ENCODE measurements around the gene LINGO4.
"Not testable (repeated sequence)": the region's sequence is repeated elsewhere in the genome, so short reads cannot be mapped to it uniquely, and the experiment has no call there.

LINGO4 gene

DNA sequence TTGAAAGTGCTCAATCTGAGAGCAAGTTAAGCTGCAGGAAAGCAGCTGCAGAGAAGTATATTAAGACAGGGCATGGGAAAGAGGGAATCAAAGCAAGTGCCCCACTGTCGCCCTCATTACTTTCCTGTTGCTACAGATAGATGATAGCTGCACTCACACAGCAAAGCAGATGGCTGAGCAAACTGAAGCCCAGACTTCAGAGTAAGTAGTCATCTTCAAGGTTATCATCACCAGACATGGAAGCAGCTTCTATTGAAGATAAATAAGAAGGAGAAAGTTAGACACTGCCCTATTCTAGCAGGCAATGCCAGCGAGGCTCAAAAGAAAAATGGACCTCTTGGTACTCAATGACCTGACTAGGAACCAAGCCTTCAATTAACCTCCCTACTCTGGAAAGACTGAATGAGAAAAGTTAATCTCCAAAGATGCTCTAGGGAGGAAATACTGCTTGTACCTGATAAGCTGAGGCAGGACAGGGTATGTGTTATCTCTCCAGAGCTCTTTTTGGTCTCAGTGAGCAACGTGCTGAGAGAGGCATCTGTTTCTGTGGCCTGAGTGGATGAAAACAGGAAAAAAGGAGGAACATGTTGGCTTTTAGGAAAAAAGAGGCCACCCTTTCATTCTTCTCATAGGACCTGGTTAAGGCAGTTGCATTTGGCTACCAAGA is 30.8 kb downstream of the LINGO4 start:
- ATAC-seq (replicated peaks) = no peak
- Mint-ChIP-seq H3K27me3 (no peaks in the 10 kb centered on the region), H3K9me3 (no peaks in the 10 kb centered on the region), H3K4me1 (no peaks in the 10 kb centered on the region), H3K36me3 (peaks cover 21 to 41% of the 10 kb centered on the region in 2 donors), H3K27ac (no peak overlapping the region), H3K4me3 (no peak overlapping the region)
- no peak for DNase-seq

DNA sequence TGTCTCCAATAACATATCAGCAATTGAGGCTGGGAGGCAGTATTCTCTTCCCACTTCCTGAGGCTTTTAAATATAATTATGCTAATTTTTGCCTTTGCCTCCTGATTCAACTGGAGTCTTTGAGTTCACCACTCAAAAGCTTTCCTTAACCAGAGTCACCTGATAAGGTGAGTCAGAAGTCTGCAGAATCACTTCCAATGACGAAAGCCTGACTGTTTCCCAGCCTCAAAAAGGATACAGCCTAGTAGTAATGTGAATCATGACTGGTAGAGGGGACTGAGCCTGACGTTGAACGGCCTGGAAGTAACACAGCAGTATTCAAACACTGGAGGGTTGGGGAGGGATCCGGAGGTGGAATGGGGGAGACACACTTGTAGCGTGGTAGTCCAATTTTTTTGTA is 31.5 kb downstream of the LINGO4 start:
- Mint-ChIP-seq H3K27ac (no peak overlapping the region), H3K36me3 (peaks cover 17 to 35% of the 10 kb centered on the region in 2 donors), H3K27me3 (no peaks in the 10 kb centered on the region), H3K9me3 (no peaks in the 10 kb centered on the region), H3K4me3 (no peak overlapping the region), H3K4me1 (no peaks in the 10 kb centered on the region)
- ATAC-seq (replicated peaks) (no peak), DNase-seq (no peak)

DNA sequence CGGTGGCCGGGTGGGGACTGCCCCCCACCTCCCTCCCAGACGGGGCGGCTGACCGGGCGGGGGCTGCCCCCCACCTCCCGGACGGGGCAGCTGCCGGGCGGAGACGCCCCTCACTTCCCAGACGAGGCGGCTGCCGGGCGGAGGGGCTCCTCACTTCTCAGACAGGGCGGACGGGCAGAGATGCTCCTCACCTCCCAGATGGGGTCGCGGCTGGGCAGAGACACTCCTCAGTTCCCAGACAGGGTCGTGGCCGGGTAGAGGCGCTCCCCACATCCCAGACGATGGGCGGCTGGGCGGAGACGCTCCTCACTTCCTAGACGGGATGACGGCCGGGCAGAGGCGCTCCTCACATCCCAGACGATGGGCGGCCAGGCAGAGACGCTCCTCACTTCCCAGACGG is 35.9 kb downstream of the LINGO4 start:
- not testable (repeated sequence) for H3K27me3 Mint-ChIP-seq; ATAC-seq (replicated peaks); H3K4me3 Mint-ChIP-seq; H3K9me3 Mint-ChIP-seq; H3K27ac Mint-ChIP-seq; DNase-seq; H3K4me1 Mint-ChIP-seq
- peaks cover 0 to 11% of the 10 kb centered on the region in 2 donors for H3K36me3 Mint-ChIP-seq

DNA sequence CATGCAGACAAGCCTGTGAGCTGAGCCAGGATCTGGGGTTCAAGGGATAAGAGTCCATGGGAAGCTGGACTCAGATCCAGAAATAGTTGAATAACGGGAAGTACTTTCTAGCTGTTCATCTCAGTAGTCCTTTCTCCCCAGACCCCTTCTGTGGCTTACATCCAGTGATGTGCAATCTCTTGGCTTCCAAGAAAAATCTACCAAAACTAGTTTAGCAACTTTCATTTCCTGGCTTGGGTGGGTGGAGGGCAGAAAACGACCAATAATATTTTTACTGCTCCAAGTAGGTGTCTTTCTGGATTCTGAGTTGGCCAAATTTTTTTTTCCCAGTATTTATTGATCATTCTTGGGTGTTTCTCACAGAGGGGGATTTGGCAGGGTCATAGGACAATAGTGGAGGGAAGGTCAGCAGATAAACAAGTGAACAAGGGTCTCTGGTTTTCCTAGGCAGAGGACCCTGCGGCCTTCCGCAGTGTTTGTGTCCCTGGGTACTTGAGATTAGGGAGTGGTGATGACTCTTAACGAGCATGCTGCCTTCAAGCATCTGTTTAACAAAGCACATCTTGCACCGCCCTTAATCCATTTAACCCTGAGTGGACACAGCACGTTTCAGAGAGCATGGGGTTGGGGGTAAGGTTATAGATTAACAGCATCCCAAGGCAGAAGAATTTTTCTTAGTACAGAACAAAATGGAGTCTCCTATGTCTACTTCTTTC is 36.7 kb downstream of the LINGO4 start:
- H3K36me3 Mint-ChIP-seq; H3K27me3 Mint-ChIP-seq; H3K27ac Mint-ChIP-seq; H3K9me3 Mint-ChIP-seq; ATAC-seq (replicated peaks); H3K4me3 Mint-ChIP-seq; DNase-seq; H3K4me1 Mint-ChIP-seq: not testable (repeated sequence)

DNA sequence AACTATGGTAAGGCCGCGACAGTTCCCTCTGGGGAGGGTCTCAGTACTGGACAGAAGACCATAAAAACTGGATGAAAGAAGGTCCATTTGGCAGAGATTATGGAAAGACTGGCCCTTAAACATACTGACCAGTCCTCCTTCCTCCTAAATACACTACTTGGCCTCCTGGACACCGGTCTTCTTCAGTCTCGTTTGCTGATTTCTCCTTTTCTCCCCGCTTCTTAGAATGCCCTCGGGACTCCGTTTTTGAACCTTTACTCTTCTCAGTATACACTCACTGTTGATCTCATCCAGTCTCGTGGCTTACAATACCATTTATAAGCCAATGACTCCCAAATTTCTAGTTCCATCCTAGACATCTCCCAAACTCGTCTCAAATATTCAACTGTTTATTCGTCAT is 41.2 kb downstream of the LINGO4 start:
- ATAC-seq (replicated peaks) = no peak
- Mint-ChIP-seq H3K36me3 (peaks cover 24 to 27% of the 10 kb centered on the region in 2 donors), H3K27ac (peak overlapping the region; percentile 98)

DNA sequence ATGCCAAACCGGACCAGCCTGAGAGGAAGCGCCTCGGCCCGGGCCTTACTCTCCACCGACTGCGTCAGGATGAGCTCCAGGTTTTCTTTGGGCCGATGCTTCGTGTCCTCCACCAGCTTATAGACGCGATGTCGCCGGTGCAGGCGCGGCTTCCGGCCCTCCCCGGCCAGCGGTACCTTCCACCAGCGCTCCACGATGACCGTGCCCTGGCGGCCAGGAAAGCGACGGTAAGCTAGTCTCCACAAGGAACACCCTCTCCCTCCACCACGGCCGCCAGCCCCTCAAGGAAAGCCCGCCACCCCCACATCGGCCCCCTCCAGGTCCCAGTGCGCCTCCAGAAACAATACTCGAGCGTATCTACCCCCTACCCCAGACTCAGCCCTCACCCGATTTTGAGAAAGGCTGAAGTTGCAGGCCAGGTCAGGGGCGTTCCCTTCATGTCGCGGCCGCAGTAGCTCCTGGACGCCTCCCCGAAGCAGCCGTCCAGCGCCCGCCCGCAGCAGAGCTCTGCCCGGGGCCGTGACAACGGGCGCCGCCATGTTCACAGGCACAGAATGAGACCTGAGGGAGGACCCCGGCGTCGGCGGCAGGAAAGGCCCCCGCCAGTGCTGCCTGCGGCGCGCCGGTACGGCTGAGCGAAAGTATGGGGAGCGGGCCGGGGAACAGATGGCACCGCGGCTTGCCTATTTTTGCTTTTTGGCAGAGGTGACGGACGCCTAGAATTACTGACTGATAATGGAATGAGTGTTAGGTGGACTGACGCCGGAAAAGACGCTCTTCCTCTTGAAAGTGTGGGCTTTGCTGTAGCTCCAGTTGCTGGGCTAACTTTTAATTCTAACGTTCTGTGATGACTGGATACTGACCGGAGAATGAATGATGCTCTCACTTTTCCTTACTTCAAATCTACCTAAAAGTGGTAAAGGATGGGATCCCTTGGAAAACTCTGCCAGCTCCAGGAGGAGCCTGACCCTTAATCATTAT is 42.0 kb downstream of the LINGO4 start, which contains the start of gene MRPL9:
Gene MRPL9, minus strand, starts transcription at position 556 of the 981 bp plus-strand sequence. Its CDS starts 17 bp downstream, at position 539.
- H3K9me3 Mint-ChIP-seq = no peaks in the 10 kb centered on the region
- peak within 1 kb of the TSS; percentile 96 to 99 for H3K4me3 Mint-ChIP-seq
- H3K4me1 Mint-ChIP-seq = peaks cover 8 to 30% of the 10 kb centered on the region in 2 donors
- peak; percentile 99 to 100 for ATAC-seq (replicated peaks)
- peaks cover 24 to 27% of the 10 kb centered on the region in 2 donors for H3K36me3 Mint-ChIP-seq
- peak; percentile 87 for DNase-seq
- peaks cover 0 to 3% of the 10 kb centered on the region in 2 donors for H3K27me3 Mint-ChIP-seq
- H3K27ac Mint-ChIP-seq = peak within 1 kb of the TSS; percentile 98

More for the DNA sequence above, 41.2 kb downstream of the LINGO4 start:
- H3K27me3 Mint-ChIP-seq = peaks cover 0 to 3% of the 10 kb centered on the region in 2 donors
- H3K4me3 Mint-ChIP-seq = peak overlapping the region; percentile 96 to 99
- H3K4me1 Mint-ChIP-seq = peaks cover 8 to 30% of the 10 kb centered on the region in 2 donors
- DNase-seq = no peak
- no peaks in the 10 kb centered on the region for H3K9me3 Mint-ChIP-seq

DNA sequence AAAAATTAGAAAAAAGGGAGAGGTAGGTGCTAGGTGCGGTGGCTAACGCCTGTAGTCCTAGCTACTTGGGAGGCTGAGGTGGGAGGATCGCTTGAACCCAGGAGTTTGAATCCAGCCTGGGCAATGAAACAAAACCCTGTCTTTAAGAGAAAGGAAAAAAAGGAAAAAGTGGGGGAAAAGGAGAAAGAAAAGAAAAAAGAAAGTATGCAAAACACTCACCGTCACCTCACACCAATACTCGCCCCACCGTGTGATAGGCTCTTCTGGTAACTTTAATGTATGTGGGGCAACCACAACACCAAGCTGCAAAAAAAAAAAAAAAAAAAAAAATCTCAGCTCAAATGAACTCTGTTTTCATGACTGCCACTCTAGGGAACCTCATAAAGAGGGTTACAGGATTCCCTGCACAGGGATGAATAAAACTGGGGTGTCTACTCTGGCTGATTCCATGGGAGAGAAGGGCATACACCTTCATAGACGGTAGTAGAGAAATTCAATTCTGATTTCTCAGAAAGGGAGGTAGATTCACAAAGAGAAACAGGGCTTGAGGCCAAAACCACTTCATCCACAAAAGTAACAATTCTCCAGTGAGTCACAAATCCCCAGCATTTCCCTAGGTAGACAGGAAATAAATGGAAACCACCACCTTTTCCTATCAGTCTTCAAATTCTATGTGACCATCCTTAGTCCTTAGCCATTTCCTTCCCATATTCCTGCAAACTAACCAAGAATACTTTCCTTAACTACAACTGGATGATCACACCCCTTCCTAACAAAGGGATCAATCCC is 44.4 kb downstream of the LINGO4 start:
- ATAC-seq (replicated peaks) (no peak), DNase-seq (no peak)
- peaks cover 9 to 30% of the 10 kb centered on the region in 2 donors for H3K4me1 Mint-ChIP-seq
- H3K27ac Mint-ChIP-seq = no peak overlapping the region
- no peaks in the 10 kb centered on the region for H3K9me3 Mint-ChIP-seq
- H3K27me3 Mint-ChIP-seq = no peaks in the 10 kb centered on the region
- no peak overlapping the region for H3K4me3 Mint-ChIP-seq
- peaks cover 34 to 42% of the 10 kb centered on the region in 2 donors for H3K36me3 Mint-ChIP-seq

DNA sequence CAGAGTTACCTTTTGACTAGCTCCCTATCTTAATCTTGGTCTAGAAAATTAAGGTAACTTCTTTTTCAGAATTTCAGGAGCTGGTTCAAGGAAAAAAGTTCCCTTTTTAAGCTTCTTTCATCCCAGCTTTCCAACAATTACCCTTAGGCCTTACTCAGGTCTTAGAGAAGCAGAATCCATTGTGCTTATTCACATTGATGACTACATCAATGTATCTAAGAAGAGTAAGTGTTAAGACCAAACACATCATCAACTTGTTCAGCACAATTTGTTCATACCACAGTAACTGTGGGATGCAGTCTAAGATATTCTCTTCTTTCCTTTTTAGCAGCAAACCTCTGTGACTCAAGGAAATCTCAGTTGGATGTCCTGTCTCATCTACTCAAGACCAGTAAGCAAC is 46.0 kb downstream of the LINGO4 start:
- Mint-ChIP-seq H3K27me3 (no peaks in the 10 kb centered on the region), H3K4me1 (peaks cover 7 to 28% of the 10 kb centered on the region in 2 donors), H3K9me3 (no peaks in the 10 kb centered on the region), H3K36me3 (peaks cover 39 to 48% of the 10 kb centered on the region in 2 donors), H3K4me3 (no peak overlapping the region), H3K27ac (no peak overlapping the region)
- DNase-seq = no peak
- ATAC-seq (replicated peaks) = no peak

DNA sequence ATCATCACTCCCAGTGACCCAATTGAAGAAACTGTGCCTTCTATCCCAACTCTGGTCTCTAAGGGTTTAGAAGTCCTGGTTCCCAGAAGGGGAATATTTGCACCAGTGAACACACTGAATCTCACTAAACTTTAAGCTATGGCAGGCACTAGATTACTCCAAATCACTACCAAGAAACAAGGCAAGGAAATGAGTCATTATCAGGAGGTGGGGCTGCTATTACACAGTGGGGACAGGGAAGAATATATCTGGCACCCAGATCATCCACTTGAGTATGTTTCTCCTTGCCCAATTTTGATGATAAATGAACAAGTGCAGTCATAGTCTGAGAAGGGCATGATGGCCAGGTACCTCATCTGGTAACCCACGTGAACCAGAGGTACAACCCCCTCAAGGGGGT is 48.9 kb downstream of the LINGO4 start:
- Mint-ChIP-seq H3K27me3 (peaks cover 9 to 10% of the 10 kb centered on the region in 2 donors), H3K27ac (peak overlapping the region; percentile 38), H3K9me3 (no peaks in the 10 kb centered on the region), H3K4me3 (no peak overlapping the region), H3K4me1 (peaks cover under 1 to 1% of the 10 kb centered on the region in 2 donors), H3K36me3 (peaks cover 37 to 46% of the 10 kb centered on the region in 2 donors)
- ATAC-seq (replicated peaks) = no peak
- DNase-seq = no peak

Data from stimulated activated naive B cell treated with anti-CD40 and anti-IgM and Interleukin-4, amounts not matched to agents 10 μg/mL and 1 μg/mL and 100 μg/mL, for 72 hours (primary cell).